SK-N-SH treated with all-trans-retinoic acid at 6 μM for 48 hours (cell line): ENCODE results near the gene IMPACT.

Experiments
- ARNTL ChIP-seq: fragments of 450-650 bp; formaldehyde crosslinking; IDR thresholded peaks from 2 replicates; pipeline ENCODE4 v1.5.0; 2020; ENCODE audit warnings: low read depth, mild to moderate bottlenecking, moderate library complexity, borderline replicate concordance
- GLIS3 ChIP-seq: fragments of 250-450 bp; sonication (Bioruptor Pico); IDR thresholded peaks from 2 replicates; pipeline ENCODE4 v1.5.0; 2020; ENCODE audit warnings: mild to moderate bottlenecking, moderate library complexity
- PPARA ChIP-seq: fragments of 250-450 bp; sonication (Bioruptor Pico); IDR thresholded peaks from 2 replicates; pipeline ENCODE4 v1.5.0; 2020; ENCODE audit warnings: mild to moderate bottlenecking, borderline replicate concordance
- RARB ChIP-seq: fragments of 250-450 bp; sonication (Bioruptor Pico); IDR thresholded peaks from 2 replicates; pipeline ENCODE4 v1.8.0; 2021; ENCODE audit warnings: mild to moderate bottlenecking, moderate library complexity
- SNAI2 ChIP-seq: fragments of 250-450 bp; sonication (Bioruptor Pico); IDR thresholded peaks from 2 replicates; pipeline ENCODE4 v1.5.0; 2020; ENCODE audit warnings: mild to moderate bottlenecking, moderate library complexity
- TOX ChIP-seq: fragments of 250-450 bp; sonication (Bioruptor Pico); IDR thresholded peaks from 2 replicates; pipeline ENCODE4 v1.8.0; 2021; ENCODE audit warnings: mild to moderate bottlenecking, moderate library complexity, borderline replicate concordance
- ZC3H10 ChIP-seq: fragments of 250-450 bp; sonication (Bioruptor Pico); IDR thresholded peaks from 2 replicates; pipeline ENCODE4 v1.5.1; 2021; ENCODE audit warnings: mild to moderate bottlenecking, moderate library complexity
- ZFP3 ChIP-seq: fragments of 250-450 bp; sonication (Bioruptor Pico); IDR thresholded peaks from 2 replicates; pipeline ENCODE4 v1.5.0; 2020; ENCODE audit warnings: mild to moderate bottlenecking, moderate library complexity
- ZFP30 ChIP-seq: fragments of 450-650 bp; formaldehyde crosslinking; IDR thresholded peaks from 2 replicates; pipeline ENCODE4 v1.5.0; 2022; ENCODE audit warnings: mild to moderate bottlenecking, moderate library complexity
- ZNF8 ChIP-seq: fragments of 450-650 bp; formaldehyde crosslinking; IDR thresholded peaks from 2 replicates; pipeline ENCODE4 v1.5.0; 2020; ENCODE audit warnings: mild to moderate bottlenecking, moderate library complexity
- TF ChIP-seq, protein P1 (sequence below): fragments of 250-450 bp; sonication (Bioruptor Pico); IDR thresholded peaks from 2 replicates; pipeline ENCODE4 v1.8.0; 2020; ENCODE audit warnings: mild to moderate bottlenecking, moderate library complexity, borderline replicate concordance
- TF ChIP-seq, protein P2 (sequence below): fragments of 250-450 bp; sonication (Bioruptor Pico); IDR thresholded peaks from 2 replicates; pipeline ENCODE4 v1.5.1; 2021; ENCODE audit warnings: mild to moderate bottlenecking, moderate library complexity
- TF ChIP-seq, protein P3 (sequence below): fragments of 250-450 bp; sonication (Bioruptor Pico); IDR thresholded peaks from 2 replicates; pipeline ENCODE4 v1.5.1; 2020; ENCODE audit warnings: low read depth, mild to moderate bottlenecking, moderate library complexity

DNA sequence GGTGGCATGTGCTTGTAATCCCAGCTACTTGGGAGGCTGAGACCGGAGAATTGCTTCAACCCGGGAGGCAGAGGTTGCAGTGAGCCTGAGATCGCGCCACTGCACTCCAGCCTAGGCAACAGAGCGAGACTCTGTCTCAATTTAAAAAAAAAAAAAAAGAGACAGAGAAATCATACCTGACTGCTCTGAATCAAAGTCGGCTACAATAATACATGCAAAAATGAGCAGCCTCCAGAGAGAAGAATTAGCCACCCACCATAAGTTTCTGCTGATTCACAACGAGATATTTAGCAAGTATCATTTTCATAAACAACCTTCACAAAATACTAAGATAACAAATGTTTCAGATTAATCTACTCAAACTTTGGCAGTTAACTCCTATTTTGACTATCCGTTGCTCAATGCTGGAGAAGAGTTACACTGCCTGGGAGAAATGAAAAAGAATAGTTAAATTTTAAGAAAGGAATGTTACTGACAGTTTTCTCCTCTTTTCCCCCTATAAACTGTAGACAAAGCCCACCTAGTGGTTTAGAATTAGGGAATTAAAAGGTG lies 30.3 kb upstream of the IMPACT start:
- TF ChIP-seq, protein P1, sequence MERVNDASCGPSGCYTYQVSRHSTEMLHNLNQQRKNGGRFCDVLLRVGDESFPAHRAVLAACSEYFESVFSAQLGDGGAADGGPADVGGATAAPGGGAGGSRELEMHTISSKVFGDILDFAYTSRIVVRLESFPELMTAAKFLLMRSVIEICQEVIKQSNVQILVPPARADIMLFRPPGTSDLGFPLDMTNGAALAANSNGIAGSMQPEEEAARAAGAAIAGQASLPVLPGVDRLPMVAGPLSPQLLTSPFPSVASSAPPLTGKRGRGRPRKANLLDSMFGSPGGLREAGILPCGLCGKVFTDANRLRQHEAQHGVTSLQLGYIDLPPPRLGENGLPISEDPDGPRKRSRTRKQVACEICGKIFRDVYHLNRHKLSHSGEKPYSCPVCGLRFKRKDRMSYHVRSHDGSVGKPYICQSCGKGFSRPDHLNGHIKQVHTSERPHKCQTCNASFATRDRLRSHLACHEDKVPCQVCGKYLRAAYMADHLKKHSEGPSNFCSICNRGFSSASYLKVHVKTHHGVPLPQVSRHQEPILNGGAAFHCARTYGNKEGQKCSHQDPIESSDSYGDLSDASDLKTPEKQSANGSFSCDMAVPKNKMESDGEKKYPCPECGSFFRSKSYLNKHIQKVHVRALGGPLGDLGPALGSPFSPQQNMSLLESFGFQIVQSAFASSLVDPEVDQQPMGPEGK (CRISPR knock-in tag), result no peak
- TF ChIP-seq PPARA, result no peak
- no peak for TF ChIP-seq GLIS3 (CRISPR knock-in tag)
- TF ChIP-seq ARNTL, result no peak
- no peak for TF ChIP-seq ZFP30
- TF ChIP-seq, protein P2, sequence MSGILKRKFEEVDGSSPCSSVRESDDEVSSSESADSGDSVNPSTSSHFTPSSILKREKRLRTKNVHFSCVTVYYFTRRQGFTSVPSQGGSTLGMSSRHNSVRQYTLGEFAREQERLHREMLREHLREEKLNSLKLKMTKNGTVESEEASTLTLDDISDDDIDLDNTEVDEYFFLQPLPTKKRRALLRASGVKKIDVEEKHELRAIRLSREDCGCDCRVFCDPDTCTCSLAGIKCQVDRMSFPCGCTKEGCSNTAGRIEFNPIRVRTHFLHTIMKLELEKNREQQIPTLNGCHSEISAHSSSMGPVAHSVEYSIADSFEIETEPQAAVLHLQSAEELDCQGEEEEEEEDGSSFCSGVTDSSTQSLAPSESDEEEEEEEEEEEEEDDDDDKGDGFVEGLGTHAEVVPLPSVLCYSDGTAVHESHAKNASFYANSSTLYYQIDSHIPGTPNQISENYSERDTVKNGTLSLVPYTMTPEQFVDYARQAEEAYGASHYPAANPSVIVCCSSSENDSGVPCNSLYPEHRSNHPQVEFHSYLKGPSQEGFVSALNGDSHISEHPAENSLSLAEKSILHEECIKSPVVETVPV (CRISPR knock-in tag), result no peak
- TF ChIP-seq TOX (CRISPR knock-in tag), result no peak
- TF ChIP-seq, protein P3, sequence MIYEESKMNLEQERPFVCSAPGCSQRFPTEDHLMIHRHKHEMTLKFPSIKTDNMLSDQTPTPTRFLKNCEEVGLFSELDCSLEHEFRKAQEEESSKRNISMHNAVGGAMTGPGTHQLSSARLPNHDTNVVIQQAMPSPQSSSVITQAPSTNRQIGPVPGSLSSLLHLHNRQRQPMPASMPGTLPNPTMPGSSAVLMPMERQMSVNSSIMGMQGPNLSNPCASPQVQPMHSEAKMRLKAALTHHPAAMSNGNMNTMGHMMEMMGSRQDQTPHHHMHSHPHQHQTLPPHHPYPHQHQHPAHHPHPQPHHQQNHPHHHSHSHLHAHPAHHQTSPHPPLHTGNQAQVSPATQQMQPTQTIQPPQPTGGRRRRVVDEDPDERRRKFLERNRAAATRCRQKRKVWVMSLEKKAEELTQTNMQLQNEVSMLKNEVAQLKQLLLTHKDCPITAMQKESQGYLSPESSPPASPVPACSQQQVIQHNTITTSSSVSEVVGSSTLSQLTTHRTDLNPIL (CRISPR knock-in tag), result no peak
- no peak for TF ChIP-seq RARB (CRISPR knock-in tag)
- no peak for TF ChIP-seq ZC3H10 (CRISPR knock-in tag)
- no peak for TF ChIP-seq SNAI2 (CRISPR knock-in tag)
- TF ChIP-seq ZFP3 (CRISPR knock-in tag), result no peak
- no peak for TF ChIP-seq ZNF8 (CRISPR knock-in tag)
